AG04449 (cell line): ENCODE data around the gene EMC8.
A peak's percentile ranks its signal among the peaks of the same experiment; 100 is the strongest.
"Not testable (repeated sequence)": the region's sequence is repeated elsewhere in the genome, so short reads cannot be mapped to it uniquely, and the experiment has no call there.

Source experiments
- CTCF ChIA-PET: fragments of 350-600 bp; formaldehyde crosslinking; extraction: SDS; loops from one replicate; lab custom pipeline; 2021; ENCODE audit warnings: antibody characterized with exemption; lab: Yijun Ruan, JAX
- POLR2A ChIA-PET: fragments of 400-600, 350-600 bp; formaldehyde crosslinking; extraction: SDS; loops from one replicate; lab custom pipeline; 2020; ENCODE audit warnings: antibody characterized with exemption, inconsistent platforms; lab: Yijun Ruan, JAX
- DNase-seq: peaks from one replicate; pipeline ENCODE4 v3.0.0-alpha.2; 2010; ENCODE audit warnings: low read depth, low spot score
- H3K4me3 ChIP-seq: 2 replicates; pipeline ENCODE4 v1.5.1; 2011; ENCODE audit warnings: low read depth, mild to moderate bottlenecking, control low read depth, low read length
- TF ChIP-seq, protein P1 (sequence below): IDR thresholded peaks from one replicate; pipeline ENCODE4 v1.5.1; 2011; ENCODE audit warnings: mild to moderate bottlenecking, moderate library complexity, low read length, control low read depth, inconsistent platforms; ENCODE audit not compliant: insufficient read depth; ENCODE audit errors: missing control alignments

The EMC8 gene

GRCh38 chr16:85812031-85812807, 12.9 kb upstream of the EMC8 start:
- ChIA-PET CTCF (interaction anchor here (1.1 to 3.4 kb wide), 6 partner anchors 8 to 204 kb away, joined by 3 to 19 read pairs (median 4); no protein-coding TSS in a partner anchor), POLR2A (no interaction called here)
- peak overlapping the region; percentile 6; the same call in 1 of the 2 replicates for H3K4me3 ChIP-seq
- TF ChIP-seq, protein P1, sequence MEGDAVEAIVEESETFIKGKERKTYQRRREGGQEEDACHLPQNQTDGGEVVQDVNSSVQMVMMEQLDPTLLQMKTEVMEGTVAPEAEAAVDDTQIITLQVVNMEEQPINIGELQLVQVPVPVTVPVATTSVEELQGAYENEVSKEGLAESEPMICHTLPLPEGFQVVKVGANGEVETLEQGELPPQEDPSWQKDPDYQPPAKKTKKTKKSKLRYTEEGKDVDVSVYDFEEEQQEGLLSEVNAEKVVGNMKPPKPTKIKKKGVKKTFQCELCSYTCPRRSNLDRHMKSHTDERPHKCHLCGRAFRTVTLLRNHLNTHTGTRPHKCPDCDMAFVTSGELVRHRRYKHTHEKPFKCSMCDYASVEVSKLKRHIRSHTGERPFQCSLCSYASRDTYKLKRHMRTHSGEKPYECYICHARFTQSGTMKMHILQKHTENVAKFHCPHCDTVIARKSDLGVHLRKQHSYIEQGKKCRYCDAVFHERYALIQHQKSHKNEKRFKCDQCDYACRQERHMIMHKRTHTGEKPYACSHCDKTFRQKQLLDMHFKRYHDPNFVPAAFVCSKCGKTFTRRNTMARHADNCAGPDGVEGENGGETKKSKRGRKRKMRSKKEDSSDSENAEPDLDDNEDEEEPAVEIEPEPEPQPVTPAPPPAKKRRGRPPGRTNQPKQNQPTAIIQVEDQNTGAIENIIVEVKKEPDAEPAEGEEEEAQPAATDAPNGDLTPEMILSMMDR = no peak
- no peak for DNase-seq

DNA sequence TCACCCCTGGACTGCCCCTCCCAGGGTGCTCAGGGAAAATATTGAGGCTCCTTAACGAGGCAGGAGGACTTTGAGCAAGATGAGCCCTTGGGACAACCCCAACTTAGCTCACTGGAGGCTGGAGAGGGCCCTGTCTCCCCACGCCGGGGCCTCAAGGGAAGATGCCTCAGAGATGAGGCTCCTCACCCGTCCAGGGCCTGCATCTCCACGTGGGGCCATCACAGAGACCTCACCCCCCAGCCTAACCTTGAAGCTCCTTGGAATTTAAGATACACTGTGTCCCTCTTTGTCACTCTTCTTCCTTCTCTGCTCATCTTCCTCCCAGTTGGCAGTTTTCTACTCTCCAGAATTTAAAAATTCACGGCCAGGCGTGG, 11.4 kb upstream of the EMC8 start:
- CTCF ChIA-PET = interaction anchor here (1.5 to 2.7 kb wide), 3 partner anchors 8 to 177 kb away, joined by 3 to 13 read pairs (median 10); no protein-coding TSS in a partner anchor
- DNase-seq = no peak

DNA sequence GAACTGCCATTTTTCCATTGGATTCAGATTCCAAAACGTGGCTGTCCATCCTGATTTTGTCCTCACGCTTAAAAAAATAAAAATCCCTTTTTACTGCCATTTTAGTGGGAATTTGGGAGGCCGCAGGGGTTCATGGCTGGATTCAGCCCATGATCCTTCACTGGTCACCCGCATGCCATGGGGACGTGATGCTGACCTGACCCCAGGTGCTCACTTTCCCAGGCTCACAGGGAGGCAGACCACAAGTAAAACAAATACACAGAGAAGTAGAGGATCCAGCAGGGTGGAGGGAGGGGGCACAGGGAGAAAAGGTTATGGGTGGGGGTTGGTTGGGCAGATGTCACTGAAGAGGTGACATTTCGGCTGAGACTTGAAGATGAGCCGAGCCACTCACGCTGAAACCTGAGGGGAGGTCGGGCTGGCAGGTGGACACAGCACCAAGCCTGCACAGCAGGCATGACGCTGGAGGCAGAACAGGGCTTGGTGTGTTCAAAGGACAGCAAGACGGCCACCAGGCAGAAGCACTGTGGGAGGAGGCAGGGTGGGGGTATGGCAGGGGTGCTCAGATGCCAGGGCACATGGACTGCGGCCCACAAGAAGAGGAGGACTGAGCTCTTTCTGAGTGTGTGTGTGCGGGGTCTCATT, 10.9 kb upstream of the EMC8 start:
- TF ChIP-seq, protein P1 = no peak
- ChIA-PET POLR2A (no interaction called here), CTCF (interaction anchor here (1.5 to 2.2 kb wide), 2 partner anchors 9 to 177 kb away, joined by 3 to 13 read pairs; no protein-coding TSS in a partner anchor)
- no peak for DNase-seq
- H3K4me3 ChIP-seq = no peak overlapping the region

More for the DNA sequence above, 11.4 kb upstream of the EMC8 start:
- POLR2A ChIA-PET = no interaction called here
- TF ChIP-seq, protein P1 = no peak
- H3K4me3 ChIP-seq = no peak overlapping the region

- CTCF ChIA-PET = interaction anchor here (0.9 to 2.2 kb wide), 2 partner anchors 9 to 12 kb away, joined by 3 to 13 read pairs; no protein-coding TSS in a partner anchor
- H3K4me3 ChIP-seq = no peak overlapping the region
- TF ChIP-seq, protein P1 = no peak
- no peak for DNase-seq
- POLR2A ChIA-PET = no interaction called here
Measured at GRCh38 chr16:85809645-85810044, 10.3 kb upstream of the EMC8 start.

DNA sequence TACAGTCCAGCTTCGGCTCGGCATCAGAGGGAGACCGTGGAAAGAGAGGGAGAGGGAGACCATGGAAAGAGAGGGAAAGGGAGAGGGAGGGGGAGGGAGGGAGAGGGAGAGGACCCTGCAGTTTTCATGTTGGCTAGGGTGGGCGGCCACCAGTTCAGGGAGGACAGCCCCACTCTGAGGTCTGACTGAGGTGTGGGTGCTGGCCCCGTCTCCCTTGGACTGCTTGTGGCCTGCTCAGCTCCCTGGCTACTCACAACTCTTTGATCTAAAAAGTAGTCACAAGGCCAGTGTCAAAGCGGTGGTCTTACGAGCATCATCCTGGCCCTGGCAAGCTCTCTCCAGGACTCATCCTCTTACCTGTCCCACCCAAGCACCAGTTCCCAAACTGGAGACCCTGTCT, 9.6 kb upstream of the EMC8 start:
- DNase-seq = no peak
- TF ChIP-seq, protein P1 = no peak
- POLR2A ChIA-PET = no interaction called here
- CTCF ChIA-PET = interaction anchor here (0.9 to 2.2 kb wide), 2 partner anchors 10 to 13 kb away, joined by 3 to 13 read pairs; no protein-coding TSS in a partner anchor
- no peak overlapping the region for H3K4me3 ChIP-seq

GRCh38 chr16:85808104-85808503, 8.8 kb upstream of the EMC8 start:
- H3K4me3 ChIP-seq, POLR2A ChIA-PET, CTCF ChIA-PET, DNase-seq: not testable (repeated sequence)

DNA sequence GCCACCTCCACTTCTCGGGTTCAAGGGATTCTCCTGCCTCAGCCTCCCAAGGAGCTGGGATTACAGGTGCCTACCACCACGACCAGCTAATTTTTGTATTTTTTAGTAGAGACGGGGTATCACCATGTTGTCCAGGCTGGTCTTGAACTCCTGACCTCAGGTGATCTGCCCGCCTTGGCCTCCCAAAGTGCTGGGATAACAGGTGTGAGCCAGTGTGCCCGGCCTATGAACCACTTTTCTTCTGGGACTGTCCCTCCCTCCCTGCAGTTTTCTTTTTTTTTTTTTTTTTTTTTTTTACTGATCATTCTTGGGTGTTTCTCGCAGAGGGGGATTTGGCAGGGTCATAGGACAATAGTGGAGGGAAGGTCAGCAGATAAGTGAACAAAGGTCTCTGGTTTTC, 8.0 kb upstream of the EMC8 start:
- H3K4me3 ChIP-seq, POLR2A ChIA-PET, DNase-seq, CTCF ChIA-PET: not testable (repeated sequence)
